WTC11 (cell line): ENCODE data around the gene PCGF1. TPM values are rescaled to one million over a fixed set of nuclear protein-coding genes. Genes with fewer than 3 reads are reported as not detected.

Experiments used
- ATAC-seq: fragments of 200-7000 bp; cut with Tn5 transposase; 2 replicates; pipeline ENCODE4 v1.10.0; 2021; ENCODE audit warnings: mild to moderate bottlenecking, moderate library complexity
- CTCF ChIA-PET: fragments of 300-600 bp; sonication (Branson Sonifier 250); formaldehyde crosslinking; loops from one replicate; lab custom pipeline; 2021; ENCODE audit warnings: antibody characterized with exemption; lab: Charles Lee
- POLR2A ChIA-PET: fragments of 350-600 bp; sonication (Branson Sonifier 250); formaldehyde crosslinking; loops from one replicate; lab custom pipeline; 2021; ENCODE audit warnings: antibody characterized with exemption; lab: Charles Lee
- DNase-seq: peaks from one replicate; pipeline ENCODE4 v3.0.0; 2021; ENCODE audit warnings: low spot score
- H3K27ac Mint-ChIP-seq: 2 replicates; pipeline ENCODE4 v1.8.0; 2021; ENCODE audit warnings: mixed read lengths
- H3K27me3 Mint-ChIP-seq: 2 replicates; pipeline ENCODE4 v1.8.0; 2021; ENCODE audit warnings: low read depth, mild to moderate bottlenecking, moderate library complexity, mixed read lengths
- H3K36me3 Mint-ChIP-seq: 2 replicates; pipeline ENCODE4 v1.8.0; 2021; ENCODE audit warnings: mixed read lengths
- H3K4me1 Mint-ChIP-seq: 2 replicates; pipeline ENCODE4 v1.8.0; 2022; ENCODE audit warnings: mixed read lengths
- H3K4me3 Mint-ChIP-seq: 2 replicates; pipeline ENCODE4 v1.8.0; 2021; ENCODE audit warnings: mild to moderate bottlenecking, moderate library complexity, mixed read lengths
- H3K9me3 Mint-ChIP-seq: 2 replicates; pipeline ENCODE4 v1.8.0; 2021; ENCODE audit warnings: mixed read lengths
- ELF4 ChIP-seq: sonication (generic); formaldehyde crosslinking; IDR thresholded peaks from 2 replicates; pipeline ENCODE4 v1.8.1; 2022; ENCODE audit warnings: low read depth, mild to moderate bottlenecking, moderate library complexity, missing genetic modification reagents
- ERG ChIP-seq: fragments of 250-450 bp; sonication (Bioruptor Pico); IDR thresholded peaks from 2 replicates; pipeline ENCODE4 v1.8.0; 2021; ENCODE audit warnings: mild to moderate bottlenecking
- ESRRA ChIP-seq: sonication (generic); formaldehyde crosslinking; IDR thresholded peaks from 2 replicates; pipeline ENCODE4 v1.8.1; 2022; ENCODE audit warnings: mild to moderate bottlenecking, missing genetic modification reagents, borderline replicate concordance
- GABPB1 ChIP-seq: sonication (generic); formaldehyde crosslinking; IDR thresholded peaks from 2 replicates; pipeline ENCODE4 v1.8.1; 2023; ENCODE audit warnings: mild to moderate bottlenecking, missing genetic modification reagents
- HMGXB4 ChIP-seq: sonication (generic); formaldehyde crosslinking; IDR thresholded peaks from 2 replicates; pipeline ENCODE4 v1.8.1; 2023; ENCODE audit warnings: mild to moderate bottlenecking, moderate library complexity, missing genetic modification reagents
- IRF1 ChIP-seq: sonication (generic); formaldehyde crosslinking; IDR thresholded peaks from 2 replicates; pipeline ENCODE4 v1.8.0; 2023; ENCODE audit warnings: missing genetic modification reagents
- IRF2 ChIP-seq: sonication (generic); formaldehyde crosslinking; IDR thresholded peaks from 2 replicates; pipeline ENCODE4 v1.8.0; 2022; ENCODE audit warnings: low read depth, missing genetic modification reagents, borderline replicate concordance
- KAT7 ChIP-seq: sonication (generic); formaldehyde crosslinking; IDR thresholded peaks from 2 replicates; pipeline ENCODE4 v1.8.1; 2023; ENCODE audit warnings: missing genetic modification reagents, mild to moderate bottlenecking, borderline replicate concordance
- NR3C1 ChIP-seq: sonication (generic); formaldehyde crosslinking; conservative IDR thresholded peaks from 2 replicates; pipeline ENCODE4 v1.8.1; 2023; ENCODE audit warnings: low read depth, mild to moderate bottlenecking, missing genetic modification reagents
- PREB ChIP-seq: sonication (generic); formaldehyde crosslinking; IDR thresholded peaks from 2 replicates; pipeline ENCODE4 v1.8.1; 2022; ENCODE audit warnings: mild to moderate bottlenecking, missing genetic modification reagents, moderate library complexity, borderline replicate concordance
- RELA ChIP-seq: sonication (generic); formaldehyde crosslinking; IDR thresholded peaks from 2 replicates; pipeline ENCODE4 v1.8.1; 2022; ENCODE audit warnings: missing genetic modification reagents, mild to moderate bottlenecking, borderline replicate concordance
- RORB ChIP-seq: fragments of 250-450 bp; sonication (Bioruptor Pico); IDR thresholded peaks from 2 replicates; pipeline ENCODE4 v1.9.0; 2021; ENCODE audit warnings: mild to moderate bottlenecking
- STAT6 ChIP-seq: sonication (generic); formaldehyde crosslinking; conservative IDR thresholded peaks from 2 replicates; pipeline ENCODE4 v1.8.1; 2023; ENCODE audit warnings: mild to moderate bottlenecking, low read depth, missing genetic modification reagents, moderate library complexity
- ZNF219 ChIP-seq: sonication (generic); formaldehyde crosslinking; IDR thresholded peaks from 2 replicates; pipeline ENCODE4 v1.8.0; 2023; ENCODE audit warnings: missing genetic modification reagents, mild to moderate bottlenecking, borderline replicate concordance
- ZNF232 ChIP-seq: sonication (generic); formaldehyde crosslinking; IDR thresholded peaks from 2 replicates; pipeline ENCODE4 v1.8.0; 2022; ENCODE audit warnings: mild to moderate bottlenecking, missing genetic modification reagents
- ZNF281 ChIP-seq: sonication (generic); formaldehyde crosslinking; IDR thresholded peaks from 2 replicates; pipeline ENCODE4 v1.8.0; 2023; ENCODE audit warnings: mild to moderate bottlenecking, missing genetic modification reagents
- total RNA-seq: library from RNA; stranded (reverse); gene quantifications from 3 replicates; pipeline ENCODE4 v1.2.3, GENCODE V29; 2021

PCGF1 gene
- total RNA-seq, 1 experiment from 2014 or later = 15.7 TPM

GRCh38 chr2:74493546-74493945, 13.9 kb downstream of the PCGF1 start:
- CTCF ChIA-PET = interaction anchor here (1.0 kb wide), 1 partner anchor 10 kb away, joined by 3 read pairs; the partner anchor contains the start of genes CCDC142 and TTC31
- H3K4me3 Mint-ChIP-seq = no peak overlapping the region
- POLR2A ChIA-PET = interaction anchor here (1.0 kb wide), 1 partner anchor 9 kb away, joined by 3 read pairs; no protein-coding TSS in a partner anchor
- DNase-seq = no peak
- peaks cover 39% of the 10 kb centered on the region for H3K36me3 Mint-ChIP-seq
- H3K27ac Mint-ChIP-seq = no peak overlapping the region
- TF ChIP-seq IRF2 (CRISPR knock-in tag) = no peak
- no peak for TF ChIP-seq NR3C1
- no peak for TF ChIP-seq IRF1
- no peak for TF ChIP-seq ZNF281 (CRISPR knock-in tag)
- TF ChIP-seq ZNF232 (CRISPR knock-in tag) = no peak
- no peak for TF ChIP-seq STAT6 (CRISPR knock-in tag)
- no peak for TF ChIP-seq ELF4
- TF ChIP-seq GABPB1 (CRISPR knock-in tag) = no peak
- no peak for TF ChIP-seq RELA (CRISPR knock-in tag)
- no peak for TF ChIP-seq ESRRA (CRISPR knock-in tag)
- TF ChIP-seq, all 79 proteins: peak for 0
- no peak for ATAC-seq
- Mint-ChIP-seq H3K9me3 (no peaks in the 10 kb centered on the region), H3K4me1 (peaks cover 12% of the 10 kb centered on the region), H3K27me3 (peaks cover 44% of the 10 kb centered on the region)

- Mint-ChIP-seq H3K27me3 (peaks cover 28% of the 10 kb centered on the region), H3K9me3 (no peaks in the 10 kb centered on the region), H3K4me3 (no peak overlapping the region), H3K4me1 (no peaks in the 10 kb centered on the region), H3K27ac (no peak overlapping the region), H3K36me3 (peaks cover 40% of the 10 kb centered on the region)
- no peak for TF ChIP-seq ZNF219 (CRISPR knock-in tag)
- no peak for TF ChIP-seq KAT7 (CRISPR knock-in tag)
- TF ChIP-seq PREB = no peak
- ATAC-seq = no peak
- DNase-seq = no peak
- POLR2A ChIA-PET = no interaction called here
- CTCF ChIA-PET = no interaction called here
These were observed 15.6 kb downstream of the PCGF1 start for GRCh38 chr2:74491648-74492544.

GRCh38 chr2:74489906-74490305, 17.6 kb downstream of the PCGF1 start:
- Mint-ChIP-seq H3K27ac (no peak overlapping the region), H3K36me3 (peaks cover 51% of the 10 kb centered on the region), H3K4me3 (no peak overlapping the region), H3K4me1 (no peaks in the 10 kb centered on the region), H3K9me3 (no peaks in the 10 kb centered on the region), H3K27me3 (peaks cover 8% of the 10 kb centered on the region)
- ChIA-PET CTCF (interaction anchor here (0.6 to 1.1 kb wide), 3 partner anchors 8 to 83 kb away, joined by 3 to 4 read pairs (median 3); no protein-coding TSS in a partner anchor), POLR2A (no interaction called here)
- ATAC-seq (no peak), DNase-seq (no peak)
- no peak for TF ChIP-seq ERG
- TF ChIP-seq HMGXB4 (CRISPR knock-in tag) = no peak
- TF ChIP-seq IRF1 = no peak
- TF ChIP-seq ESRRA (CRISPR knock-in tag) = no peak
- no peak for TF ChIP-seq RORB (CRISPR knock-in tag)
